ENCODE data around the gene CDON. TPM values are rescaled to one million over a fixed set of nuclear protein-coding genes. Genes with fewer than 3 reads are reported as not detected.

CDON gene
- total RNA-seq, 2 donors from 2014 or later = 17.6 to 21.9 TPM

DNA sequence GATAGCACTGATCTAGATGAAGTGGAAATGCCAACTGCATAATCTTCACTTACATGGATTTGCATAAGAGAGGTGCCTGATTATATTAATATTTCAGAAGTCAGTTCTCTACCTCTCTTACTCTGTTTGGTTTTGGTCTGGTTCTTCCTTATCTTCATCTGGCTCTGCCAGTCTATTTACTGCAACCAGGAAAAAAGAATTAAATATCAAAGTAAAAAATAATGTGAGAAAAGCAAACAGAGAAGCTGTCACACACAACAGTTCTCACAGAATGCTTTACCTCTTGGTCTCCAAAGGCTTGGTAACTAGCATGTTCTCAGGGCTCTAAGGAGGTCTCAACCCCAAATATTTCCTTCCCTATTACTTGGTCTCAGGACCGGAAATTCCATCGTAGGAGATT is 110.1 kb downstream of the CDON start:
- no peak overlapping the region for H3K4me3 ChIP-seq
- no peak for DNase-seq (ENCODE audit: low spot score)
- H3K9me3 ChIP-seq = no peaks in the 10 kb centered on the region
- no peaks in the 10 kb centered on the region for H3K36me3 ChIP-seq
- peaks cover 0 to 17% of the 10 kb centered on the region in 2 donors for H3K4me1 ChIP-seq
- TF ChIP-seq, protein P1, sequence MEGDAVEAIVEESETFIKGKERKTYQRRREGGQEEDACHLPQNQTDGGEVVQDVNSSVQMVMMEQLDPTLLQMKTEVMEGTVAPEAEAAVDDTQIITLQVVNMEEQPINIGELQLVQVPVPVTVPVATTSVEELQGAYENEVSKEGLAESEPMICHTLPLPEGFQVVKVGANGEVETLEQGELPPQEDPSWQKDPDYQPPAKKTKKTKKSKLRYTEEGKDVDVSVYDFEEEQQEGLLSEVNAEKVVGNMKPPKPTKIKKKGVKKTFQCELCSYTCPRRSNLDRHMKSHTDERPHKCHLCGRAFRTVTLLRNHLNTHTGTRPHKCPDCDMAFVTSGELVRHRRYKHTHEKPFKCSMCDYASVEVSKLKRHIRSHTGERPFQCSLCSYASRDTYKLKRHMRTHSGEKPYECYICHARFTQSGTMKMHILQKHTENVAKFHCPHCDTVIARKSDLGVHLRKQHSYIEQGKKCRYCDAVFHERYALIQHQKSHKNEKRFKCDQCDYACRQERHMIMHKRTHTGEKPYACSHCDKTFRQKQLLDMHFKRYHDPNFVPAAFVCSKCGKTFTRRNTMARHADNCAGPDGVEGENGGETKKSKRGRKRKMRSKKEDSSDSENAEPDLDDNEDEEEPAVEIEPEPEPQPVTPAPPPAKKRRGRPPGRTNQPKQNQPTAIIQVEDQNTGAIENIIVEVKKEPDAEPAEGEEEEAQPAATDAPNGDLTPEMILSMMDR (IDR thresholded peaks at IDR 0.05) = no peak
- H3K27ac ChIP-seq = peak overlapping the region in 1 of 2 donors; percentile 29
- no peaks in the 10 kb centered on the region for H3K27me3 ChIP-seq

DNA sequence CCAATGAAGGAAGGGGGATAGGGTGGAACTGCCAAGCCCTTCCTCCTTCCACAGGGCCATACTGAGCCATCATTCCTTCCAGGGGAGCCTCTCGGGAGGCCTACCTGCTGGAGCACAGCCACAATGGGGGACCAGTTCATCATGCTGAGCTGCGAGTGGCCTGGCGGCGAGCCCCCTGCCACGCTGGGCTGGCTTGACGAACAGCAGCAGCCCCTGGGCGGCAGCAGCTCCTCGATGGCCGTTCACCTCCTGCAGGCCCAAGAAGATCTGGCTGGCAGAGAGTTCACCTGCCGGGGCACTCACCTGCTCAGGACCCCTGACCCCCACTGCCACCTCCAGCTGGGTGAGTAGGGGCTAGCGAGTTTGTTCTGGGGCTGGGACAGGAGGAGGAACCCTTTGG is 110.9 kb downstream of the CDON start:
- H3K36me3 ChIP-seq = no peaks in the 10 kb centered on the region
- DNase-seq (ENCODE audit: low spot score) = no peak
- no peaks in the 10 kb centered on the region for H3K27me3 ChIP-seq
- H3K27ac ChIP-seq = peak overlapping the region; percentile 29 to 49
- H3K9me3 ChIP-seq = no peaks in the 10 kb centered on the region
- H3K4me1 ChIP-seq = peaks cover 0 to 17% of the 10 kb centered on the region in 2 donors
- TF ChIP-seq, protein P1 (IDR thresholded peaks at IDR 0.05) = no peak
- H3K4me3 ChIP-seq = no peak overlapping the region

DNA sequence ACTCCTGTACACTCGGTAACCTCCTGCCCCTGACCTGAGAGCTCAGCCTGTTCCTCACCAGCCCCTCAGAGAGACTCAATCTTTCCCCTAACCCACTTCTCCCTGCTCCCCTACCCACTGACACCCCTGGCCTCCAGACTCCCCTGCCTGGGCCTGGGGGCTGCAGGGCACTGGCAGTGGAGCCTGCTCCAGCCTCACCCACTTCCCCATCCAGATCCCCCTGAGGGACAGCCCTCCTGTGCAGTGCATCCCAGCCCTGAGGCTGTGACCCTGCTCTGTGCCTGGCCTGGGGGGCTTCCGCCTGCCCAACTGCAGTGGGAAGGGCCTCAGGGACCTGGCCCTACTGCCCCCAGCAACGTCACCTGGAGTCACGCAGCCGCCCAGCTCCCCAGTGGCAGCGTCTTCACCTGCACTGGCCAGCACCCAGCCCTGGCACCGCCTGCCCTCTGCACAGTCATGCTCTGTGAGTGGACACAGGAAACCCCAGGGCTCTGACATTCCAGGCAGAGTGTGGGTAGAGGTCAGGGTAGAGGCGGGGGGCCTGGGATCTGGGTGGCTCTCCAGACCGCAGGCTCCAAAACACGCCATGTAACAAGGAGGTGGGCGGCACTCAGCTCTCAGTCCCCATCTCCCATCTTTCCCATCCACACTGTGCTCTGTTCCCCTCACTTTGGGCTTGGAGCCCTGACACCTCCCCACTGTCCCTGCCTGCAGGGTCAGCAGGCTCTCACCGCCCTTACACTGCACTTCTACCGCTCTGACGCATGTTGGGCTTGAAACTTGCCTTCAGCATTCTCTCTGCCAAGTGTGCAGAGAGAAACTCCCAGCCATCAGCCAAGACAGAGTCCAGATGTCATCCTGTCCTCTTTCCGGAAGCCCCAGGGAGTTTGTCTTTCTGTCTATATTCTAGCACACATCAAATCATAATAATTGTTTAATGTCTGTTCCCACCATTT is 111.7 kb downstream of the CDON start:
- Histone ChIP-seq H3K4me1 (peaks cover 0 to 17% of the 10 kb centered on the region in 2 donors), H3K27ac (peak overlapping the region; percentile 16 to 56), H3K9me3 (no peaks in the 10 kb centered on the region), H3K27me3 (no peaks in the 10 kb centered on the region), H3K4me3 (no peak overlapping the region), H3K36me3 (no peaks in the 10 kb centered on the region)
- peak; percentile 86 for DNase-seq (ENCODE audit: low spot score)
- TF ChIP-seq, protein P1 (IDR thresholded peaks at IDR 0.05) = no peak

DNA sequence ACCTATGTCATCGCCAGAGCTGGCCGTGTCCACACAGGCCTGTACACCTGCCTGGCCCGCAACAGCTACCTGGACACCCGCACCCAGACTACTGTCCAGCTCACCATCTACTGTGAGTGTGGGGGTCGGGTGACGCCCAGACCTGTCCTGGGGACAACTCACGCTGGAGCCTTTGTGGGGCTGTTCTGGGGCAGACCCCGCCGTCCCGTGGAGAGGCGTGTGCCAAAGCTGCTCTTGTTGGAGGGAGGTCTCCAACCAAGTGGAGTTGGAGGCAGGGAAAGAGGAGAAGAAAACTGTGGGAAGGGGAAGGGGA is 112.5 kb downstream of the CDON start:
- Histone ChIP-seq H3K9me3 (no peaks in the 10 kb centered on the region), H3K4me1 (peaks cover 0 to 17% of the 10 kb centered on the region in 2 donors), H3K27me3 (no peaks in the 10 kb centered on the region), H3K27ac (no peak overlapping the region), H3K4me3 (no peak overlapping the region), H3K36me3 (no peaks in the 10 kb centered on the region)
- TF ChIP-seq, protein P1 (IDR thresholded peaks at IDR 0.05) = no peak
- peak; percentile 56 for DNase-seq (ENCODE audit: low spot score)

DNA sequence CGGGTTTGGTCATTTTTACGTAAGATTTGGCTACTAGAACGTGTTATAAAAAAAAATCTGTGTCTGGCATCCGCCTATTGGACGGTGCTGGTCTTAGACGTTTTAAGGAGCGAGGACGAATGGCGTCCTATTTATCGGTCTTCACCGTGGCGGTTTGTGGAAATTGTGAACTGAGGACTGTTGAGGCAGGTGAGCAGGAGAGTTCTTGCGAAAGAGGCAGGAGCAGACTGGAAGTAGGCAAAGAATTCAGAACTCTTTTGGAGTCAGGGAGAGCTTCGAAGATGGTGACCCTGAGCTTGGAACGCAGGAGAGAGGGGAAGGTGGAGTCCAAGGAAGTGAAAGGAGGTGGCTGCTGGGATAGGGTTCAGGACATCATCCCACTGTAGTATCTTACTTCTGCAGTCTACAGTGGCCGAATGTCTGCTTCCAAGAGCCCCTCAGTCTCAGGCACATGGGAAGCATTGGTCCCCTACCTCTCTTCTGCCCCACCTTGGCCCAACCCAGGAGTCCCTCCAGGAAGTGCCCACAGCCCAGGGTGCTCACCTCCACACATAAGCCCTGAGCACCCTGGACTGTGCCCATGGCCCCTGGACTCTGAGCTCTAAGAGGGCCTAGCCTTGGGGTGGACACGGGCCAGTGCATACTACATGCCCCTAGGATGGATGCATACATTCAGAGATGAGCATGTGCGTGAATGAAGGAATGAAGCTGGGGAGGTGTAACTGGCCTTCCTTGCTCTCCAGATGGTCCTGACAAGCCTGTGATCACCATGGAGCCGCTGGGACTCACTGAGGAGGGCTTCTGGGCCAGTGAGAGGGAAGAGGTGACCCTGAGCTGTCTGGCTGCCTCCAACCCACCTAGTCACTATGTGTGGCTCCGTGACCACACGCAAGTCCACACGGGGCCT is 113.1 kb downstream of the CDON start:
- H3K27me3 ChIP-seq = no peaks in the 10 kb centered on the region
- H3K27ac ChIP-seq = no peak overlapping the region
- TF ChIP-seq, protein P1 (IDR thresholded peaks at IDR 0.05) = no peak
- H3K36me3 ChIP-seq = no peaks in the 10 kb centered on the region
- DNase-seq (ENCODE audit: low spot score) = peak; percentile 51
- peaks cover 0 to 17% of the 10 kb centered on the region in 2 donors for H3K4me1 ChIP-seq
- no peak overlapping the region for H3K4me3 ChIP-seq
- H3K9me3 ChIP-seq = no peaks in the 10 kb centered on the region

Data from right atrium auricular region (tissue), 2 donors.